Vagina (tissue), 2 donors: ENCODE measurements around the gene BSN. TPM values are rescaled to one million over a fixed set of nuclear protein-coding genes. Genes with fewer than 3 reads are reported as not detected.

Source experiments
- DNase-seq, 2 donors: peaks; one replicate each; pipeline ENCODE4 v3.0.0-alpha.2; 2017; ENCODE audit errors: extremely low spot score in 2 of 2
- H3K27ac ChIP-seq: fragments of 200-600 bp; sonication (generic); one replicate; pipeline ENCODE4 v1.5.1; 2019
- H3K27me3 ChIP-seq: fragments of 200-600 bp; sonication (generic); one replicate; pipeline ENCODE4 v1.5.1; 2019
- H3K36me3 ChIP-seq, 2 donors: fragments of 200-600 bp; sonication (generic); one replicate each; pipeline ENCODE4 v1.5.1; 2017 to 2019
- H3K4me1 ChIP-seq: fragments of 200-600 bp; sonication (generic); one replicate; pipeline ENCODE4 v1.5.1; 2019
- H3K4me3 ChIP-seq, 2 donors: fragments of 200-600 bp; sonication (generic); 1 replicate in 1 of 2; 2 replicates in 1 of 2; pipeline ENCODE4 v1.5.1; 2016 to 2019
- H3K9me3 ChIP-seq: fragments of 200-600 bp; sonication (generic); one replicate; pipeline ENCODE4 v1.5.1; 2019
- POLR2A ChIP-seq, 2 donors: fragments of 450-650 bp; IDR thresholded peaks; one replicate each; pipeline ENCODE4 v1.6.1; 2017; ENCODE audit warnings: antibody characterized with exemption in 2 of 2, mild to moderate bottlenecking in 2 of 2, moderate library complexity in 2 of 2
- POLR2AphosphoS5 ChIP-seq, 2 donors: sonication (generic); formaldehyde crosslinking; IDR thresholded peaks; one replicate each; pipeline ENCODE4 v1.9.0; 2017; ENCODE audit warnings: antibody characterized with exemption in 2 of 2, mild to moderate bottlenecking in 2 of 2, low read depth in 1 of 2; ENCODE audit not compliant: insufficient read depth in 1 of 2
- intact Hi-C: fragments of 100-400 bp; cut with DNase I; formaldehyde crosslinking; loops from one replicate; pipeline ENCODE4 v1.15.1; 2023
- total RNA-seq: library from RNA; depleted of rRNA; stranded (reverse); fragments of >200 nt; gene quantifications from one replicate; pipeline ENCODE4 v1.2.3, GENCODE V29; 2016
- TF ChIP-seq, protein P1 (sequence below), 3 experiments: fragments of 450-650 bp in 2 of 3; fragments of 200-600 bp in 1 of 3; sonication (generic) in 1 of 3; IDR thresholded peaks; one replicate each; pipeline ENCODE4 v1.5.1; 2017 to 2019; ENCODE audit warnings: antibody characterized with exemption in 3 of 3, mild to moderate bottlenecking in 2 of 3, moderate library complexity in 2 of 3

Gene BSN
- total RNA-seq, 1 donor from 2014 or later, result 0.74 TPM

DNA sequence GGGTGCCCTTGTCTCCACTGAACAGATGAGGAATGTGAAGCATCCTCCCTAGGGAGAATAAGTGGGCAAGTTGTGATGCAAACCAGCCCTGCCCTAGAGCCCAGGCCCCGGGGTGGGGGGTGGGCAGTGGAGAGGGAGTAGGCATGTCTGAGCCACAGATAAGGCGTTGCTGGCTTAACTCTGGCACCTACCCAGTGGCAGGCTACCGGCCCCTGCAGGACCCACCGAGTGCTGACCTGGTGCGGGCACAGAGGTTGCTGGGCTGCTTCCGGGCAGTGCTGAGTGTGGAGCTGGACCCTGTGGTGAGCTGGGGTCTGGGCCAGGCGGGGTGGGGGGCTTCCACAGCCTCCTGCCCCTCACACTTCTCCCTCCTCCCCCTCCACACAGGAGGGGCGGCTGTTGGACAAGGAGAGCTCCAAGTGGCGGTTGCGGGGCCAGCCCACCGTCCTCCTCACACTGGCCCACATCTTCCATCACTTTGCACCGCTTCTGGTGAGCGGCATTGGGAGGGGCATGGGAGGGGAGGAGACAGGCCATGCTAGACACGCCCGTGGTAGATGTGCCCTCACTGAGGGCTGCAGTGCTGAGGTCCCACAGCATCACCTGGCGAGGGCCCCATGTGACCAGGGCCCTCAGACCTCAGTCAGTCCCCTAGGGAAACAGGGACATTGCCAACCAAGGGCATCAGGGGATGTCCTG is 145.2 kb downstream of the BSN start:
- peaks cover 0 to 33% of the 10 kb centered on the region in 2 donors for H3K36me3 ChIP-seq
- H3K27me3 ChIP-seq, result no peaks in the 10 kb centered on the region
- H3K4me1 ChIP-seq, result no peaks in the 10 kb centered on the region
- TF ChIP-seq, protein P1, sequence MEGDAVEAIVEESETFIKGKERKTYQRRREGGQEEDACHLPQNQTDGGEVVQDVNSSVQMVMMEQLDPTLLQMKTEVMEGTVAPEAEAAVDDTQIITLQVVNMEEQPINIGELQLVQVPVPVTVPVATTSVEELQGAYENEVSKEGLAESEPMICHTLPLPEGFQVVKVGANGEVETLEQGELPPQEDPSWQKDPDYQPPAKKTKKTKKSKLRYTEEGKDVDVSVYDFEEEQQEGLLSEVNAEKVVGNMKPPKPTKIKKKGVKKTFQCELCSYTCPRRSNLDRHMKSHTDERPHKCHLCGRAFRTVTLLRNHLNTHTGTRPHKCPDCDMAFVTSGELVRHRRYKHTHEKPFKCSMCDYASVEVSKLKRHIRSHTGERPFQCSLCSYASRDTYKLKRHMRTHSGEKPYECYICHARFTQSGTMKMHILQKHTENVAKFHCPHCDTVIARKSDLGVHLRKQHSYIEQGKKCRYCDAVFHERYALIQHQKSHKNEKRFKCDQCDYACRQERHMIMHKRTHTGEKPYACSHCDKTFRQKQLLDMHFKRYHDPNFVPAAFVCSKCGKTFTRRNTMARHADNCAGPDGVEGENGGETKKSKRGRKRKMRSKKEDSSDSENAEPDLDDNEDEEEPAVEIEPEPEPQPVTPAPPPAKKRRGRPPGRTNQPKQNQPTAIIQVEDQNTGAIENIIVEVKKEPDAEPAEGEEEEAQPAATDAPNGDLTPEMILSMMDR (IDR thresholded peaks at IDR 0.05), result no peak
- TF ChIP-seq POLR2A (IDR thresholded peaks at IDR 0.05) (no peak), POLR2AphosphoS5 (IDR thresholded peaks at IDR 0.05; ENCODE audit: insufficient read depth in 1 of 2, low read depth in 1 of 2) (no peak)
- H3K27ac ChIP-seq, result no peak overlapping the region
- no peaks in the 10 kb centered on the region for H3K9me3 ChIP-seq
- no peak for DNase-seq
- H3K4me3 ChIP-seq, result no peak overlapping the region
- intact Hi-C loops, result no loop called here

DNA sequence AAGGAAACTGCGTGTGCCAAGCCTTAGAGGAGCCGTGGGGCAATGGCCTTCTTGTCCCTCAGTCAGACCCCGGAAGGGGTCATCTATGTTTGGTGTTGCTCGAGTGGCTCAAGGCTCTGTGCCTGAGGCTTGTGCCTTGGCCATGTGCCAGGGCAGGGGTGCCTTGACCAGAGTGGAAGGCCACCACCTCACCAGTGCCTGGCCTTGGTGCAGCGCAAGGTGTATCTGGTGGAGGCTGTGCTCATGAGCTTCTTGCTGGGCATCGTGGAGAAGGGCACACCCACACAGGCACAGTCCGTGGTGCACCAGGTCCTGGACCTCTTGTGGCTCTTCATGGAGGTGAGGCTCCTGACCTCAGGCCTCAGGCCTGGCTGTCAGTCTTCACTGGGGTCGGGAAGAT is 145.7 kb downstream of the BSN start:
- Histone ChIP-seq H3K4me1 (no peaks in the 10 kb centered on the region), H3K4me3 (no peak overlapping the region), H3K36me3 (peaks cover 0 to 37% of the 10 kb centered on the region in 2 donors), H3K27me3 (no peaks in the 10 kb centered on the region), H3K27ac (no peak overlapping the region), H3K9me3 (no peaks in the 10 kb centered on the region)
- TF ChIP-seq POLR2AphosphoS5 (IDR thresholded peaks at IDR 0.05; ENCODE audit: insufficient read depth in 1 of 2, low read depth in 1 of 2) (no peak), POLR2A (IDR thresholded peaks at IDR 0.05) (no peak)
- TF ChIP-seq, protein P1 (IDR thresholded peaks at IDR 0.05), result no peak
- DNase-seq, result no peak
- intact Hi-C loops, result no loop called here

DNA sequence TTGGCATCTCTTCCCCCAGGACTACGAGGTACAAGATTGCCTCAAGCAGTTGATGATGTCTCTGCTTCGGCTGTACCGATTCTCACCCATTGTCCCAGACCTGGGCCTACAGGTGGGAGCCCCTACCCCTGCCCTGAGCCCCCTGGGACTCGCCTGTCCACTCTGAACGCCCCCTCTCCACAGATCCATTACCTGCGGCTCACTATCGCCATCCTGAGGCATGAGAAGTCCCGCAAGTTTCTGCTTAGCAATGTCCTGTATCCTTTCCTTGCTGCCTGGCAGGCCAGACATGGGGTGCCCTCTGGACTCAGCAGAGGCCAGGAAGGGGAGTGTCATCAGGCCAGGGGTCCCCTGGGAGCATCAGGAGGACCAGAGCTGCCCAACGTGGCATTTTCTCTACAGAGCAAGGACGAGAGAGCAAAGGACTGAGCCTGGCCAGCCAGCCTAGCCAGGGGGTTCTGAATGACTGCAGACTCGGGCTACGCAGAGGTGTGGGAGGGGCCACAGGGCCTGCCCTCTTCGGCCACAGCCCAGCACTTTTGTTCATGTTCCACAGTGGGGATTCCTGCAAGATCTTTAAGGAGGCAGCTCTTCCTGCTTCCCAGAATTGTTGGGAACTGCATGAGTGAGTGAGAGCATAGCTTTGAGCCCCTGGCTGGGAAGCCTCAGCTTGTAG is 146.3 kb downstream of the BSN start:
- Histone ChIP-seq H3K36me3 (peaks cover 0 to 41% of the 10 kb centered on the region in 2 donors), H3K27me3 (no peaks in the 10 kb centered on the region), H3K4me3 (no peak overlapping the region), H3K9me3 (no peaks in the 10 kb centered on the region), H3K4me1 (no peaks in the 10 kb centered on the region), H3K27ac (no peak overlapping the region)
- TF ChIP-seq, protein P1 (IDR thresholded peaks at IDR 0.05), result no peak
- TF ChIP-seq POLR2AphosphoS5 (IDR thresholded peaks at IDR 0.05; ENCODE audit: insufficient read depth in 1 of 2, low read depth in 1 of 2) (no peak), POLR2A (IDR thresholded peaks at IDR 0.05) (no peak)
- intact Hi-C loops, result no loop called here
- DNase-seq, result no peak

DNA sequence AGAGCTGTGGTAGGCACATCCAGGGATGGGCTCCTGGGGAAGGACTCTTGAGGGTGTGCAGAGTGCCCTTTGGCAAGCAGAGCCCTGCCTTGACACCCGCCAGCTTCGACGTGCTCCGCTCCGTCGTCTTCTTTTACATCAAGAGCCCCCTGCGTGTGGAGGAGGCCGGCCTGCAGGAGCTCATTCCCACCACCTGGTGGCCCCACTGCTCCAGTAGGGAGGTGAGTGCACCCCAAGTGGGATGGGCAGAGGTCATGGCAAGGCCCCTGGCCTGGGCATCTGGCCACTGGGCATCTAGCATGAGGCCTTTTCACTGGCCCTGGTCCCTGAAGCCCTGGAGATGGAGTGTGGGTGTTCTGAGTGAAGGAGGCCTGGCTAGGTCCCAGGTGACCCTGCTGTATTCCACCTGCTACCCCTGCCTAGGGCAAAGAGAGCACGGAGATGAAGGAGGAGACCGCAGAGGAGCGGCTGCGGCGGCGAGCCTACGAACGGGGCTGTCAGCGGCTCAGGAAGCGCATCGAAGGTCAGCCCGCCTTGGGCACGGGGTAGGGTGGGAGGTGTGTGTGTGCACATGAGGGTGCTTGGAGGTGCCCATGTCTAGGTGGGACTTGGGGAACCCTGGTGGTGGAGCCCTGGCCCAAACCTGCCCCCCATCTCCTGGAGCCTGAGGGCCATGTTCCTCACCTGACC is 147.3 kb downstream of the BSN start:
- Histone ChIP-seq H3K9me3 (no peaks in the 10 kb centered on the region), H3K27me3 (no peaks in the 10 kb centered on the region), H3K36me3 (peaks cover 0 to 49% of the 10 kb centered on the region in 2 donors), H3K4me3 (no peak overlapping the region), H3K4me1 (no peaks in the 10 kb centered on the region), H3K27ac (no peak overlapping the region)
- DNase-seq, result no peak
- intact Hi-C loops, result no loop called here
- TF ChIP-seq POLR2A (IDR thresholded peaks at IDR 0.05), result no peak
- no peak for TF ChIP-seq POLR2AphosphoS5 (IDR thresholded peaks at IDR 0.05; ENCODE audit: insufficient read depth in 1 of 2, low read depth in 1 of 2)
- TF ChIP-seq, protein P1 (IDR thresholded peaks at IDR 0.05), result no peak
